ENCODE results near the gene PPP2R5B.

The PPP2R5B gene

DNA sequence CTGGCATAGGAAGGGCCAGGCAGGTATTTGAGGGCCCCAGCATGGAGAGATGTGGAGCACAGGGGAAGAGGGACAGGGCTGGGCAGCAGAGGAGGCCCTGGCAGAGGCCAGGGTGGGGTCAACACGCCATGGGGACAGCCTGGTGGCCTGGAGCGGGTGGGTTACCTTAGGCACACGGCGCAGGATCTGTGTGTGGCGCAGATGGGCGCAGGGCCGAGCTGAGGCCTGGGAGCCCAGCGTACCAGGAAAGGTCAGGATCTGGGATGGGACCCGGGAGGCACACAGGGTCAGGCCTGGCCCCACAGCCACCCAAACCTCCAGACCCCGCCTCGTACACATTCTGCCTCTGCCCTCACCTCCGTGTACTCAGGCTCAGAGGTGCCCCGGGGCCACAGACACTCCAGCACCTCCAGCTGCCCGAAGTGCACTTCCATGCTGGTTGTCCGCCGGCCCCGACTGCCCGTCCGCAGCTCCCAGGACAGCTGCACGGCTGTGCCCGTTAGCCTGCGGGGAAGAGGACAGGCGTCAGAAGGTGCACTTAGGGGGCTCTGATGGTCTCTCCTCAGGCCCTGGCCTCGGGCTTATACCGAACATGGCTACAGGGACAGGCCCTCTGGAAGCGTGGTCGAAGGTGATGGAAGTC, 13.9 kb upstream of the PPP2R5B start:
- DNase-seq = no peak

DNA sequence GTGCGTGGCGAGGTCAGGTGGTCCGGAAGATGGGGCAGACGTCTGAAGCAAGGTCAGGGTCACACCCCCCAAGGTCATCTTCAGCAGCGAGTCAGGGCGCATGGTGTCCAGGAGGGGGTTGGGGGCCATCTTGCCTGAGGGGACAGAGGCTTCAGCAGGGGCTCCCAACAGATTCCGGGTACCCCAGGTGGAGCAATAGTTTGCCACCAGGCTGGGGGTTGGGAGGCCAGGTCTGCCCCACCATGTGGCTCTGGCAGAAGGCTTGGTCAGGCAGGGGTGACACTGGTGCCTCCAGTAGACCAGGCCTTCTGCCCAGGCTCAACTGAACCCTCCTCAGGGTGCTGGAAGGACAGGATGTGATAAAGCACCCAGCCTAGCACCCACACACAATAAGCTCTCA, 13.3 kb upstream of the PPP2R5B start:
- DNase-seq = no peak

DNA sequence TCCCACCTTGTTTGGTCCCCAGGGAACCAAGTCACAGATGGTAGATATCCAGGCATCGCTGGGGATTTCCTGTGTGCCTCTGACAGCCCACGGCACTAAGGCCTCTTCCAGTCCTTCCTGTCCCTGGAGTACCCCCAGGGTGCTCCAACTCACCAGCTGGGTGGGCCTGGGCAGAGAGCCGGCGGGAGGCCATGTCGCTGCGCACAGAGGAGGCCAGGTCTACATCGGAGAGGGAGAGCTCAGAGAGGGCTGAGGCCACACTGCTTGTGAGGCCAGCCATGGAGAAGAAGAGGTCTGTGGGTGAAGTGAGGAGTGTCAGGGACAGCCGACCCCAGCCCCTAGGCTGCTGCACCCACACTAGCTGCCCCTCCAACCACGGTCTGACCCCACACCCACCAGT, 12.8 kb upstream of the PPP2R5B start:
- DNase-seq = no peak

DNA sequence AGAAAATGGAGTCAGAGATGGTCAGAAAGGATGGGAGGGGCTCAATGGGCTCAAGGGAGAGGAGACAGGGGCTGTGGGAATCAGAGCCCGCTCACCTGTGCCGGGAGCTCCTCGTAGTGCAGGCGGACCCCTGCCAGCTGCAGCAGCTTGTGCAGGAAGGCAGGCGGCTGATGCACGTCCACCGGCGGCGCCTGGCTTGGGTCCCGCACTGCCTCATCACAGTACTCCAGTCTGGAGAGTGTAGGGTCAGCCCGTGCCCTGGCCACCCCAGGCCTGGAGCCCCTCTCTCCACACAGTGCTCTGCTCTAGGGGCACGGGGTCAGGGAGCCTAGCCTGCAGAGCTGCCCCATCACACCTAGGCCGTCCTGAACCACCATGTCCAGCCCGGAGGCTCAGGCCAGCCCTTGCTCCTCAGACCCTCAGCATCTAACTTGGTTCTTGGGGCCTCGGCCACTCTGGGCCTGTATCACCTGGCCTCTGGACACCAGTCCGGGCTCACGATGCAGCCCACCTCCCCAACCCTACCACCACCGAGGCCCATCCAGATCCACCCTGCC, 11.2 kb upstream of the PPP2R5B start:
- DNase-seq = no peak

DNA sequence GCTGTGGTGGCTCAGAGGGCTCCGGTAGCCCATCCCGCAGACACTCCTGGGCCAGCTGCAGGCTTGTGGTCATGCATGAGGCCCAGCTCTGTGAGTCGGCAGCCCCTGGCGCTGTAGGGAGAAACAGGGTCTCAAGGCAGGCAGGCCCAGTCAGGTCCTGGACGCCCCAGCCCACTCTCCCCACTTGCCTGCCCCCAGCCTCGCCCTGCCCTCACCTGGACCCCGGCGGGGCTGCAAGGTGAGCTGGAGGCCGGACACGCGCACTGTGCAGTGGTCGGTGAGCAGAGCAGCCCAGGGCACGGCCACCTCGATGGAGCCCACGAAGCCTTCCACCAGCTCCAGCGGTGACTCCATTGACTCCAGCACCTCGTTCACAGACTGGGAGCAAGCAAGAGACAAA, 10.4 kb upstream of the PPP2R5B start:
- no peak for DNase-seq

DNA sequence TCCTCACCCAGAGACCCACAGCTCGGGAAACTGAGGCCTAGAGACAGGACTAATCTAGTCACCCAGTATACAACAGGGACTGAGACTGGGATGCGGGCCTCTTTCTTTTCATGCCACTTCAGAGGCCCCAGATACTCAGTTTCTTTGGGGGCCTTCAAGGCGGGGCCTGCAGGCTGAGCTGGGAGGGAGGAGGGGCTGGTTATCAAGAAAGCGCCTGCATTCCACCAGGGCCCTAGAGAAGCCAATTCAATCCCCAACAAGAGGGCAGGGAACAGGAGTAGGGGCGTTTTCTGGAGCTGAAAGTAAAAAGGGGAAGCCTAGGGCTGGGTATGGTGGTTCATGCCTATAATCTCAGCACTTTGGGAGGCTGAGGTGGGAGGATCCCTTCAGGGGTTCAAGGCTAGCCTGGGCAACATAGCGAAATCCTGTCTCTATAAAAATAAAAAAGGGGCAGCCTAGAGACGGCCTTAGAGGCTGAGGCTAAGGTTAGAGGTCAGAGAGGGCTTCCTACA, 9.1 kb upstream of the PPP2R5B start:
- no peak for DNase-seq

DNA sequence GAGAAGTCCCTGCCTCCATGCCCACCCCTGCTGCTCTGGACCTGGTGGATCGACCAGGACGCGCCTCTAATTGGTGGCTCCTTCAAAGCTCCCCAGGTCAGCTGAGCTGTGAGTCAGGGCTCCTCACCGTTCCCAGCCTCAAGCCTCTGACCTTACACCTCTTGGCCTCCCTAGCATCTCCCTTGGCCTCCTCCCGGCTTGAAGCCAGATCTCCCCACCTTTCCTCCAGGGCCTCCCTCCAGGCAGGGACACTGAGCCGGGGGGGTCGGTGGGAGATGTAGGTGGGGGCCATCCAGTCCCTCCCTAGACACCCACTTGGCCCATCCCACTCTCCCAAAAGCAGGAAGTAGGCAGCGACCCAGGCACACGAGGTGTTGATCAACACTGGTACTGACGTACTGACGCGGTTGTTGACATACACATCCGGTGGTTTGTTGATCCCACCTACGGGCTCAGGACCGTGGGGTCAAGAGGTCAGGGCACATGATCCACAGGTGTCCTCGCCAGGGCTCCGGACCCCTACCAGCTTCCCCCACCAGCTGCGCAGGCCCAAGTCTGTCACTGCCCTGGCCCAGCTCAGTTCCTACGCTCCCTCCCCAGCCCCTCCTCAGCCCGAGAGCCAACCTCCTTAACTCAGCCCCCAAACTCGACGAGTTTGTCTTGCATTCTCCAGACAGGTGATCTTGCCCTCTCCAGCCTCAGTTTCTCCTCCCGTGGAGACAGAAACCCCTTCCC, 8.3 kb upstream of the PPP2R5B start:
- no peak for DNase-seq

DNA sequence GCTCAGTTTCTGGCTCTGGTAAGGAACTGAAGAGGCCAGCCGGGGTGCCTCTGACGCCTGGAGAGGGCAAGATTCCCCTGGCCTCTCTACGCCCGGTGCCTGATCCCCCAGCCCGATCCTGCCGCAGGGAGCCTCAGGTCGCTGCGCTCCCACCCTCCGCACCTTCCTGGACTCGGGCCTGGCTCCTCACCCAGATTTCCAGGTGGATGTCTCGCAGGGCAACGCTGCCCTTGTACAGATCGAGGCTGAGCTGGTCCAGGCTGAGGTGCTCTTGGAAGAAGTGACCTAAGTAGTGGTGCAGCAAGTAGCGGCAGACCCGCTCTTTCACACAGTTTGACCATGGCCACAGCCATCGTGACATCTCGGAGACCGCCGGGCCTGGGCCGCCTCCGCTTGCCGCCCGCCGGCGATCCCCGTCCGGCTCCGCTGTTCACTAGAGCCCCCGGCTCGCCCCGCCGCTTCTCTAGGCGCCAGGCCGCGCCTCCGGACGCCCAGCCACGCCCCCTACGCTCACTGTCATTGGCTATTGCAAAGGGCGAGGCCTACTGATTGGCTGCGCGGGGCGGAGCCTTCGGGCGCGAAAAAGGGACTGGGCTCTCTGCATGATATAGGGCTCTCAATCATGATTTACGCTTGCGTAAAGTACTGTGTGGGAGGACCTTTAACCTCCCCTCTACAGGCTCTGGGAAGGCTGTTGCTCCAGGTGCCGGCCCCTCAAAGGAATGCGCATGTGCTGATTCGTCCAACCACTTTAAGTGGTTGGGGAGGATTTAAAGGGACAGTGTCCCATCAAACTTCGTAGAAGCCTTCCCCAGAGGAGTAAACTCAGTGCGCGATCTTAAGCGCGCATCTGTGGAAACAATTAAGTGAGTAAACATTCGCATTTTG, 7.5 kb upstream of the PPP2R5B start, which contains the start of gene ATG2A:
Gene ATG2A, minus strand, starts transcription at position 435 of the 888 bp plus-strand sequence. Its CDS starts 74 bp downstream, at position 361.
- peak; percentile 73 for DNase-seq

DNA sequence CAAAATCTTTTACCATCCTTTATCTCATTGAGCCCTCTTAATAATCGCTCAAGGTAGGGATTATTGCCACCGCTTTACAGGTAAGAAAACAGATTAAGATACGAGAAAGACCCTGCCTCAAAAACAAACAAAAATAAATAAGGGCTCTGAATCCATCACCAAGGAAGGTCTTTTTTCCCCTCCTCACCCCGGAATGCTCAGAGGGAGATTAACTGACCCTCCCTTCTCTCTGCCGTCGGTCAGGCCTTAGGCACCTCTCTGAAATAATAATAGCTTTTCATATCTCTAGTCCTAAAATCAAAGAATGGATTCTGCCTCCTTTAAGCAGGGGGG, 6.9 kb upstream of the PPP2R5B start:
- DNase-seq = no peak

DNA sequence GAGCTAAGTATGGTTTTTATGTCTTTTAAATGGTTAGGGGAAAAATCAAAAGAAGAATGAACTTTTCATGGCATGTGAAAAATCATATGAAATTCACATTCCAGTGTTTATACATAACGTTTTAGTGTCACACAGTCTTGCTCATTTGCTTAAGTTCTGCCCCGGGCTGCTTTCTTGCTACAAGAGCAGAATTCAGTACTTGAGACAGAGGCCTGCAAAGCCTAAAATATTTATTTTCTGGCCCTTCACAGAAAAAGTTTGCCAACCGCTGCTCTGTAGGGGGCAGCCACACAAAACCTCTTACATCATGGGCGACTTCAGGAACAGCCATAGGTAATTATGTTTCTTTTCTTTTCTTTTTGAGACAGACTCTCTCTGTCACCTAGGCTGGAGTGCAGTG, 6.5 kb upstream of the PPP2R5B start:
- DNase-seq = no peak

DNA sequence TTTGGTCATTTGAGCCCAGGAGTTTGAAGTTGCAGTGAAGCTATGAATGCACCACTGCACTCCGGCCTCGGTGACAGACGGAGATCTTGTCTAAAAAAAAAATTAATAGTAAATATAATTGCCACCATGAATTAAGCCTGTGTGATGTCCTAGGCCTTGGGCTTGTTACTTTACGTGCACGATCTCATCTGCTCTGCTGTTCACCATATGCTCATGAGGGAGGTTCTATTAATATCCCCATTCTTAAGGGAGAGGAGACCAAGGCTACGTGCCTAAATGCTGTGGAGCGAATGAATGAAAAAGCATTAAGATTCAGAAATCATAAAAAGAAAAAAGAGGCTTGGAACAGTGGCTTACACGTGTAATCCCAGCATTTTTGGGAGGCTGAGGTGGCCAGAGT, 4.9 kb upstream of the PPP2R5B start:
- no peak for DNase-seq

DNA sequence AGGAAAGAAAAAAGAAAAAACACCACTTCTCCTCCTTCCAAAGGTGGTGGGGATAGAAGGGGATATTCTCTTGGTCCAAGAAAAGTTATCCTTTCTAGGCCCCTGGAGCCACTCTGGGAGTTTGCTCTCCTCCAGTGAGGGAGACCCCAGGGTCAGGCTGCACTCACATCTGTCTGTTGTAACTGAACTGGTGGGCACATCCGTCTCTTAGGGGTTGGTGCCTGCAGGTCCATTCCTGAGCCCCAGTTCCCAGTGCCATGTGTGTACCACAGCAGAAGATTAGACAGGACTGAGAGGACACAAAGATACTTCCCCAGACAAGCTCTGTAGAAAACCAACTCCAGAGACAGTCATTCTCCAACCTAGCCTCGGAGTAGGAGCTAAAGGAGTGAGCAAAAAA, 4.4 kb upstream of the PPP2R5B start:
- DNase-seq = no peak

DNA sequence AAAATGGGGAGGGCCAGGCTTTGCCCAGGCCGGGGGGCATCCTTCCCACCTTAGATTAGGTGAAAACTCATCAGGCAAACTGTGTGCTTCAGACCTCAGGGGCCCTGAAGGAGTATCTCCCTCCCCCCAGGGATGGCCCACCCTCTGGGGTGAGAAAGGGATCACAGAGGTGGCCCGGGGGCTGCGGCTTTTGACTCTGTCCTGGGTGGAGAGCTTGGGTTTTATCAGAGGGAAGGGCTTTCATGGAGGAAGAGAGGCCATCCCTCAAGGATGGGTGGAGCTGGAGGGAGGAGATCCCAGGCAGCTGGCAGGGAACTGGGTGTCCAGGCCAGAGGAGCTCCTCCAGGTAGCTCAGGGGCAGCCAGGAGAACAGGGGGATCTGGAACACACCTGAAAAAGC, 3.1 kb upstream of the PPP2R5B start:
- no peak for DNase-seq

DNA sequence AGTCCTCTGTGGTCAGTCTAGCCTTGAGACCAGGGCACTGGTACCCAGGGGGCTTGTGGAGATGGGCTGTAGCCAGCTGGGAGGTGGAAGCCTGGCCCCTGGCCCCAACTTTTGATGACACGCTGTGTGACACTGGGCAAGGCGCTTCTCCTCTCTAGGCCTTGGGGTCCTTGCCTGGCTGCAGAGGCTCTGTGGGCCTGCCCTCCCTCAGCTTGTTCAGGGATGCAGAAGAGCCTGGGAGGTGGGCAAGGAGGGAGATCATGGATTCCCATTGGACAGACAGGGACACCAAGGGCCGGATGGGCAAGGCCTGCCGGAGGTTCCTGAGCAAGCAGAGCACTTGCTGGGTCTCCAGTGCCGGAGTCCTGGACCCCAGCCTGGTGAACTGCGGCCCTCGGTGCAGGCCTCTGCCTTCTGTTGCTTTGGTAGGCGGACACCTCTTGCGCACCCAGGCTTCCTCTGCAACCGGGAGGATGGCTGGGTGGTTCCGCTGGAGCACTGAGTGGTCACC, 1.3 kb upstream of the PPP2R5B start:
- no peak for DNase-seq

DNA sequence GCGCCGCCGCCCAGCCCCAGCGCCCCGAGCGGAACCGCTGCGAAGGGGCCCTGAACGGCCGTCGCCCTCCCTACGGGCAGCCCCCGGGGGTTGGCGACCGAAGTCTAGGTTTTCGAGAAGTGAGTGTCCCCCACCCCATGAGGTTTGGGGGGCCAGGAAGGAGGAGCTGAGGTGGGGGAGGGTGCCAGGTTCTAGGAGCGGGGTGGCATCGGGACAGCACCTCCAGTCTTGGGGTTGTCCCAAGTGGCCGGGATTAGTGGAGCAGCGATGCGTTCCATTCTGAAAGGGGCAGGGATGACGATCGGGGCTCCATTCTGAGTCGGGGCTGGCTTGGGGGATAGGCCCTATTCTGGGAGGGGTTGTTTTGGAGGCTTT, 408 bp downstream of the PPP2R5B start:
- DNase-seq = no peak

DNA sequence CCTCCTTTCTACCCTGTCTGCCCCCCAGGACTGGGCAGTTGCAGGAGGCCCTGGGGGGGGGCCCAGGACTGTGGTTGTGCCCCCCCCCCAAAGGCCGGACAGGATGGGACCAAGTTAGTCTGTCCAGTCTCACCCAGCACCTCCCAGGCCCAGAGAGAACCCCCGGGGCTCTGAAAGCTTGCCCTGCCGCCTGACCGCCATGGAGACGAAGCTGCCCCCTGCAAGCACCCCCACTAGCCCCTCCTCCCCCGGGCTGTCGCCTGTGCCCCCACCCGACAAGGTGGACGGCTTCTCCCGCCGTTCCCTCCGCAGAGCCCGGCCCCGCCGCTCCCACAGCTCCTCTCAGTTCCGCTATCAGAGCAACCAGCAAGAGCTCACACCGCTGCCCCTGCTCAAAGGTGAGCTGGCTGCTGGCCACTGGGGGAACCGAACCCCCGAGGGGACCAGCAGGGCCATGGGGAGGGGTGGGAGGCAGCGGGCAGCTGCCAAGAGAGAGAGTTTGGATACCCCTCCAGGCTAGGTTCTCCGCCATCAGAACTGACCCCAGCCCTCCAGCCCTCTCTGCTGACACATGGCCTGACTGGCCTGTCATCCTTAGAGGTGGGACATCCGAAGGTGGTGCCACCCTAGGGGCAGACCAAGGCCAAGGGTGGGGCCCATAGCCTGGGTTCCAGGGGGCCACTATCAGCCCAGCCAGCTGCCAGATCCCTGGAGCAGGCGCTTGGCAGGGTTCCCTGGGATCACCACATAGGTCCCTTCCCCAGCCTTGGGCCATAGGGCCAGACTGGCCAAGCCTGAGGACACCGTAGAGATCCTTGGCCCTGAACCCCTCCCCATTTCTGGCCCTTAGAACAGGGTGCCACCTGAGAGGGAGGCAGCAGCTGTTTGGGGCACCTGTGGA, 1.3 kb downstream of the PPP2R5B start:
- no peak for DNase-seq

DNA sequence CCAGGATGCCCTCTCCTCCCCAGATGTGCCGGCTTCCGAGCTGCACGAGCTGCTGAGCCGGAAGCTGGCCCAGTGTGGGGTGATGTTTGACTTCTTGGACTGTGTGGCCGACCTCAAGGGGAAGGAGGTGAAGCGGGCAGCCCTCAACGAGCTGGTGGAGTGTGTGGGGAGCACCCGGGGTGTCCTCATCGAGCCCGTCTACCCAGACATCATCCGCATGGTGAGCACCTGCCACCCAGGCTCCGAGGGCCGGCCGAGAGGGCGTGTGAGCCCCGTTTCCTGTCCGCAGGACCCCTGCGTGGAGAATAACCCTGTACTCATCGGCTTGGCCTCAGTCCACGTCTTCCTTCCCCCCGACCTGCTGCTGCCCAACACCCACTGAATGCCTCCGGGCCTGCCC, 2.2 kb downstream of the PPP2R5B start:
- no peak for DNase-seq

DNA sequence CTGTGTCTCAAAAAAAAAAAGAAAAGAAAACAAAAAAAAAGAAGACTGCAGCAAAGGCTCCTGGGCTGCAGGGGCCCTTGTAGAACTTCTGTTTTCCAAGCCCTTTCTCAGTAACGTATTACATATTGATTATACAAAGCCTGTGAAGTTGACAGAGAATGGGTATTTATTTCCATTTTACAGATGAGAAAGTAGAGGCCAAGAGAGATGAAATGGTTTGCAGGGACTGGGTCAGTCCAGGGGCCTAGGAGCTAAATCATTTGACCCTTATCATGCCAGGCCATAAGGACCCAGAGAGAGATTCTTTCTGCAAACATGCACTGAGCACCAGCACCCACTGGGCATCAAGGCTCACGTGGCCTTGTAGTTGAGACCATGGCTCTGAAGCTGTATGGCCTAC, 4.5 kb downstream of the PPP2R5B start:
- no peak for DNase-seq

DNA sequence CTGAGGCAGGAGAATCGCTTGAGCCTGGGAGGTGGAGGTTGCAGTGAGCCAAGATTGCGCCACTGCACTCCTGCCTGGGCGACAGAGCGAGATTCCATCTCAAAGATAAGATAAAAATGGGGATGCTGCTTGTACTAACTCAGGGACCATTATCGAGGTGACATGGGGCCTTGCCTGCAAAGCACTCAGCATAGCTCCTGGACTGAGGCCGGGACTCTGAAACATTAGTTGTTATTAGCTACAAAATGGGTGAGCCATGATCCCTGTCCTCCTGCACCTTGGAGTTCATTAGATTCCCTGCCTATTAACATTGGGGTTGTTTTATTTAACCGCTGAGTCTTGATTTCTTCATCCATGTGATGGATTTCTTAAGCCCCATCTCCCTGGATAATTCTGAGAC, 5.1 kb downstream of the PPP2R5B start:
- DNase-seq = no peak

DNA sequence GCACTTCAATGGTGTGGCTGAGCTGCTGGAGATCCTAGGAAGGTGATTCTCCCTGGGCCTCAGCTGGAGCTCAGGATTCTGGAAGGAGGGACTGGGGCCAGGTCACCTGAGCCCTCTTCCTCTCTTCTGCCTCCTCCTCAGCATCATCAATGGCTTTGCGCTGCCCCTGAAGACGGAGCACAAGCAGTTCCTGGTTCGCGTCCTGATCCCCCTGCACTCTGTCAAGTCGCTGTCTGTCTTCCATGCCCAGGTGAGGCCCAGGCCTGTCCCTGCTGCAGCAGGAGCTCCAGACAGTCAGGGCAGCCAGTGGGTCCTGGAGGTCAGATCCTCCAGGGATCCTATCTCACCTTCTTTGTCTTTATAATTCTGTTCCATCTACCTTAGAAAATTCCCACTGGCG, 5.9 kb downstream of the PPP2R5B start:
- no peak for DNase-seq

DNA sequence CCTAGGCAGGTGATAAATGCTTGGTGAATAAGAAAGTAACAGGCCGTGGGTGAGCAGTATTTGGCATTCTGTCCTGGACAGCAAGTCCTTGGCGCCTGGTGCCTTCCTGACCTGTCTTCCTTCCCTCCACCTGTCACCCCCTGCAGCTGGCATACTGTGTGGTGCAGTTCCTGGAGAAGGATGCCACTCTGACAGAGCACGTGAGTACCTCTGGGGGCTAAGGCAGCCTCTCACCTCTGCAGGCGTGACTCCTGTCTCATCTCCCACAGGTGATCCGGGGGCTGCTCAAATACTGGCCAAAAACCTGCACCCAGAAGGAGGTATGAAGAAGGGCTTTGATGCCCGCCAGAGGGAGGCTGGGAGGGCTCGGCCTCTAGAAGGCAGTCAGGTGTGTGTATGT, 6.8 kb downstream of the PPP2R5B start:
- DNase-seq = no peak

DNA sequence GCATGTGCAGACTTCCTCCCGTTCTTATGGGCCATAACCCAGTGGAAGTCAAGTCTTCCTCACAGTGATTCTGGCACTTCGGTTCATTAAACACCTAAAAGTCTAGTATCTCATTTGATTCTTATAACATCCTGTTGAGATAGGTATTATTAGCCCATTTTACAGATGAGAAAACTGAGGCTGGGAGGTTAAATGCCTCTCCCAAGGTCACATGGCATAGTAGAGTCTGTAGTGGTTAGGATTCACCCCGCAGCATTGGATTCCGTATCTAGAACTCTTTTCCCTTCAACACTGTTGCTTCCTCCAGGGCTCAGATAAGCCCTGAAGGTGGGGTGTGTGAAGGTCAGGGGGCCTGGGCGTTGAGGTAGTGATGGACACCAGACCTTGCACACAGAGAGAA, 7.8 kb downstream of the PPP2R5B start:
- DNase-seq = no peak
